H1 (cell line): ENCODE results near the gene ASPDH. TPM values are rescaled to one million over a fixed set of nuclear protein-coding genes. Genes with fewer than 3 reads are reported as not detected.

Source experiments
- CTCF ChIA-PET: fragments of 300-600 bp; sonication (Branson Sonifier 250); formaldehyde crosslinking; loops from one replicate; lab custom pipeline; 2021; ENCODE audit not compliant: partially characterized antibody; lab: Charles Lee
- POLR2A ChIA-PET: fragments of 300-600 bp; sonication (Branson Sonifier 250); formaldehyde crosslinking; loops from one replicate; lab custom pipeline; 2021; ENCODE audit warnings: inconsistent platforms; ENCODE audit not compliant: partially characterized antibody; lab: Charles Lee
- DNase-seq, 2 experiments: peaks; one replicate each; pipeline versions ENCODE4 v3.0.0 to v3.0.0-alpha.2; 2010 to 2022; ENCODE audit warnings: low spot score in 2 of 2, low read depth in 1 of 2, mixed read lengths in 1 of 2
- FAIRE-seq: peaks from 2 replicates; lab custom pipeline; 2011; peaks lifted over from hg19 to GRCh38; lab: Jason Lieb, UNC
- H2AFZ ChIP-seq: 2 replicates; pipeline ENCODE4 v1.8.1; 2012; ENCODE audit warnings: low read length, inconsistent platforms
- H2AK5ac ChIP-seq: 2 replicates; pipeline ENCODE4 v1.6.1; 2013; ENCODE audit warnings: low read depth, low read length
- H2BK120ac ChIP-seq: replicated peaks from 2 replicates; pipeline ENCODE3; 2013; ENCODE audit warnings: low read depth, low read length, inconsistent platforms
- H2BK12ac ChIP-seq: 2 replicates; pipeline ENCODE4 v1.6.1; 2013; ENCODE audit warnings: low read depth, low read length
- H2BK15ac ChIP-seq: 2 replicates; pipeline ENCODE4 v1.6.1; 2013; ENCODE audit warnings: low read length
- H2BK20ac ChIP-seq: 2 replicates; pipeline ENCODE4 v1.6.1; 2013; ENCODE audit warnings: low read length
- H2BK5ac ChIP-seq: 2 replicates; pipeline ENCODE4 v1.6.1; 2013; ENCODE audit warnings: low read depth, low read length
- H3K14ac ChIP-seq: 2 replicates; pipeline ENCODE4 v1.6.1; 2013; ENCODE audit warnings: inconsistent platforms; ENCODE audit not compliant: insufficient read length
- H3K18ac ChIP-seq: 2 replicates; pipeline ENCODE4 v1.6.1; 2013; ENCODE audit warnings: low read length; ENCODE audit errors: extremely low read depth
- H3K23ac ChIP-seq: 2 replicates; pipeline ENCODE4 v1.6.1; 2013; ENCODE audit warnings: inconsistent platforms; ENCODE audit not compliant: insufficient read length
- H3K23me2 ChIP-seq: 2 replicates; pipeline ENCODE4 v1.6.1; 2013; ENCODE audit warnings: low read depth, low read length
- H3K27ac ChIP-seq: 2 replicates; pipeline ENCODE4 v1.6.1; 2011; ENCODE audit warnings: low read depth, low read length, inconsistent platforms
- H3K27me3 ChIP-seq, 4 experiments: replicated peaks in 1 of 4; 1 replicate in 1 of 4; 2 replicates in 3 of 4; pipeline versions ENCODE4 v1.6.1 to v1.8.1; 2011 to 2013; ENCODE audit warnings: low read length in 3 of 4, mild to moderate bottlenecking in 3 of 4, inconsistent platforms in 2 of 4, mixed read lengths in 2 of 4, moderate library complexity in 1 of 4; ENCODE audit not compliant: control insufficient read depth in 3 of 4, insufficient read depth in 3 of 4; ENCODE audit errors: extremely low read depth in 1 of 4
- H3K36me3 ChIP-seq, 4 experiments: 2 replicates each; pipeline versions ENCODE4 v1.6.1 to v1.8.1; 2011 to 2013; ENCODE audit warnings: mild to moderate bottlenecking in 4 of 4, low read length in 3 of 4, moderate library complexity in 2 of 4, control low read depth in 1 of 4, inconsistent platforms in 1 of 4; ENCODE audit not compliant: insufficient read depth in 4 of 4, control insufficient read depth in 2 of 4
- H3K4ac ChIP-seq: replicated peaks from 2 replicates; pipeline ENCODE3; 2013; ENCODE audit warnings: low read length, low read depth, mixed read lengths, inconsistent platforms; ENCODE audit not compliant: insufficient read length
- H3K4me1 ChIP-seq, 4 experiments: replicated peaks in 1 of 4; 1 replicate in 1 of 4; 2 replicates in 3 of 4; pipeline versions ENCODE4 v1.6.1 to v1.8.1; 2011 to 2013; ENCODE audit warnings: low read length in 3 of 4, inconsistent platforms in 2 of 4, mixed read lengths in 1 of 4; ENCODE audit not compliant: insufficient read depth in 4 of 4, control insufficient read depth in 3 of 4
- H3K4me2 ChIP-seq, 2 experiments: 2 replicates each; pipeline versions ENCODE4 v1.6.1 to v1.8.1; 2011 to 2013; ENCODE audit warnings: low read depth in 2 of 2, low read length in 2 of 2, control low read depth in 1 of 2, inconsistent platforms in 1 of 2, mild to moderate bottlenecking in 1 of 2; ENCODE audit not compliant: insufficient read depth in 1 of 2
- H3K4me3 ChIP-seq, 4 experiments: fragments of 200-600, 300-600 bp in 1 of 4; sonication (generic), shearing (Covaris generic), sonication (Bioruptor Twin) in 1 of 4; 2 replicates each; pipeline versions ENCODE4 v1.5.1 to v1.8.1; 2011 to 2016; ENCODE audit warnings: low read length in 4 of 4, low read depth in 3 of 4, control low read depth in 2 of 4, inconsistent platforms in 2 of 4, mild to moderate bottlenecking in 2 of 4, mixed read lengths in 1 of 4, moderate library complexity in 1 of 4; ENCODE audit not compliant: insufficient read depth in 2 of 4; ENCODE audit errors: extremely low read depth in 1 of 4
- H3K56ac ChIP-seq: replicated peaks from 2 replicates; pipeline ENCODE3; 2013; ENCODE audit warnings: low read depth, mild to moderate bottlenecking, mixed read lengths, low read length, inconsistent platforms; ENCODE audit not compliant: insufficient read length
- H3K79me1 ChIP-seq: 2 replicates; pipeline ENCODE4 v1.6.1; 2013; ENCODE audit warnings: low read depth, low read length, control low read depth
- H3K79me2 ChIP-seq, 2 experiments: 2 replicates each; pipeline versions ENCODE4 v1.6.1 to v1.8.1; 2012 to 2013; ENCODE audit warnings: low read length in 2 of 2, mild to moderate bottlenecking in 2 of 2, inconsistent platforms in 1 of 2; ENCODE audit not compliant: insufficient read depth in 2 of 2, control insufficient read depth in 1 of 2
- H3K9ac ChIP-seq, 4 experiments: replicated peaks in 1 of 4; 1 replicate in 1 of 4; 2 replicates in 3 of 4; pipeline versions ENCODE4 v1.6.1 to v1.8.1; 2011 to 2013; ENCODE audit warnings: low read depth in 3 of 4, low read length in 3 of 4, control low read depth in 2 of 4, mild to moderate bottlenecking in 2 of 4, moderate library complexity in 2 of 4, inconsistent platforms in 1 of 4; ENCODE audit errors: extremely low read depth in 1 of 4
- H3K9me3 ChIP-seq, 2 experiments: 2 replicates each; pipeline versions ENCODE4 v1.6.1 to v1.8.1; 2012 to 2013; ENCODE audit warnings: mild to moderate bottlenecking in 2 of 2, moderate library complexity in 2 of 2, control low read depth in 1 of 2, inconsistent platforms in 1 of 2, low read depth in 1 of 2, low read length in 1 of 2, mixed read lengths in 1 of 2; ENCODE audit not compliant: insufficient read depth in 2 of 2
- H4K20me1 ChIP-seq, 2 experiments: replicated peaks in 1 of 2; 2 replicates each; pipeline versions ENCODE3 to v1.8.1; 2011 to 2013; ENCODE audit warnings: inconsistent platforms in 2 of 2, low read length in 2 of 2, mild to moderate bottlenecking in 1 of 2; ENCODE audit not compliant: insufficient read depth in 2 of 2, control insufficient read depth in 1 of 2
- H4K5ac ChIP-seq: 2 replicates; pipeline ENCODE4 v1.6.1; 2013; ENCODE audit warnings: low read length, low read depth, mixed read lengths, inconsistent platforms; ENCODE audit not compliant: insufficient read length
- H4K8ac ChIP-seq: 2 replicates; pipeline ENCODE4 v1.8.0; 2013; ENCODE audit warnings: mild to moderate bottlenecking, moderate library complexity, low read length, inconsistent platforms; ENCODE audit not compliant: insufficient read depth; ENCODE audit errors: extremely low read depth
- H4K91ac ChIP-seq: replicated peaks from 2 replicates; pipeline ENCODE3; 2013; ENCODE audit warnings: low read length, mixed read lengths, inconsistent platforms; ENCODE audit not compliant: insufficient read length
- ASH2L ChIP-seq: fragments of 200-600, 300-600 bp; sonication (generic); IDR thresholded peaks from one replicate; pipeline ENCODE4 v1.7.1; 2017; ENCODE audit warnings: low read length
- CBX8 ChIP-seq: fragments of 300-800, 300-1000 bp; sonication (generic); IDR thresholded peaks from 2 replicates; pipeline ENCODE4 v1.7.1; 2016; ENCODE audit warnings: low read depth, low read length, borderline replicate concordance
- EGR1 ChIP-seq: IDR thresholded peaks from 2 replicates; pipeline ENCODE4 v1.6.1; 2011; ENCODE audit warnings: low read depth, low read length, borderline replicate concordance
- NRF1 ChIP-seq: IDR thresholded peaks from 2 replicates; pipeline ENCODE4 v1.6.1; 2011; ENCODE audit warnings: mild to moderate bottlenecking, low read depth, low read length, improper control_type of control experiment
- RFX5 ChIP-seq: IDR thresholded peaks from 2 replicates; pipeline ENCODE4 v1.6.1; 2011; ENCODE audit warnings: low read depth, low read length, improper control_type of control experiment, borderline replicate concordance
- RXRA ChIP-seq: IDR thresholded peaks from 2 replicates; pipeline ENCODE4 v1.6.1; 2011; ENCODE audit warnings: low read depth, mild to moderate bottlenecking, low read length, moderate library complexity; ENCODE audit not compliant: insufficient read depth
- SP2 ChIP-seq: IDR thresholded peaks from 2 replicates; pipeline ENCODE4 v1.6.1; 2012; ENCODE audit warnings: mild to moderate bottlenecking, low read length, inconsistent platforms
- SUZ12 ChIP-seq: fragments of 200-600 bp; sonication (generic); IDR thresholded peaks from 2 replicates; pipeline ENCODE4 v1.6.1; 2012; ENCODE audit warnings: mild to moderate bottlenecking, inconsistent platforms, low read length, moderate library complexity, mixed read lengths
- WGBS, 2 experiments: shearing (Covaris generic) in 1 of 2; methylation state at CpG; one replicate each; pipeline versions ENCODE4 v1.1.6 to v1.1.7; 2013 to 2015; ENCODE audit warnings: low lambda C conversion rate in 2 of 2, mixed read lengths in 2 of 2, inconsistent platforms in 1 of 2, low coverage in 1 of 2, missing lambda C conversion rate in 1 of 2; ENCODE audit not compliant: insufficient replicate concordance in 2 of 2, insufficient coverage in 1 of 2, insufficient read length in 1 of 2; ENCODE audit errors: extremely low coverage in 1 of 2, missing lambda C conversion rate in 1 of 2; 5-methylcytosine and 5-hydroxymethylcytosine counted together
- polyA plus RNA-seq, 7 experiments: library from polyadenylated mRNA; depleted of rRNA in 3 of 7; stranded (reverse) in 5 of 7; unstranded in 2 of 7; fragments of >200 nt in 5 of 7; fragments of 200-250 nt in 2 of 7; gene quantifications; 1 replicate in 5 of 7; 2 replicates in 1 of 7; 4 replicates in 1 of 7; pipeline versions ENCODE4 v1.2.1 to v1.2.3, GENCODE V29; 2011 to 2013; ENCODE audit warnings: missing spikeins in 2 of 7, mixed read lengths in 2 of 7
- total RNA-seq: library from RNA; stranded (reverse); fragmentation: NEBNext Ultra II Directional; extraction: Animal tissue kit (Norgen Biotek cat#: 25700); gene quantifications from 2 replicates; pipeline ENCODE4 v1.2.1, GENCODE V29; 2021

Gene ASPDH
- total and polyA plus RNA-seq, 2 of the 8 experiments (the other 6 are each of a cell fraction or from before 2014, with no cell fraction given) = not detected

GRCh38 chr19:50537306-50537685 is 23.6 kb upstream of the ASPDH start:
- no peak for TF ChIP-seq RXRA
- no peak for TF ChIP-seq EGR1
- no peak for TF ChIP-seq CBX8
- TF ChIP-seq SUZ12 = no peak
- no peak for TF ChIP-seq RFX5
- TF ChIP-seq NRF1 = no peak
- TF ChIP-seq ASH2L = no peak
- no peak for TF ChIP-seq SP2
- TF ChIP-seq, all 59 proteins: peak for 0
- FAIRE-seq (no peak), DNase-seq (no peak)
- H4K20me1 ChIP-seq = peaks cover 0 to 4% of the 10 kb centered on the region in 2 experiments
- no peak overlapping the region for H3K4ac ChIP-seq
- WGBS, 2 experiments = 78% methylated on average over 18 of the region's 18 CpGs; no CpG with 5 or more reads in 1 of the 2 experiments
- H2BK20ac ChIP-seq = no peak overlapping the region
- H4K91ac ChIP-seq = no peak overlapping the region
- no peak overlapping the region for H3K14ac ChIP-seq
- no peak overlapping the region for H4K8ac ChIP-seq
- H2BK5ac ChIP-seq = no peak overlapping the region
- no peak overlapping the region; the same call in 1 of the 2 replicates for H2BK12ac ChIP-seq
- H3K18ac ChIP-seq = no peak overlapping the region
- H3K27me3 ChIP-seq = no peaks in the 10 kb centered on the region
- H3K23ac ChIP-seq = no peak overlapping the region
- H3K79me1 ChIP-seq = no peaks in the 10 kb centered on the region
- no peak overlapping the region for H3K56ac ChIP-seq
- no peak overlapping the region for H2AFZ ChIP-seq
- ChIA-PET POLR2A (interaction anchor here (0.9 to 2.0 kb wide), 4 partner anchors 12 to 242 kb away, joined by 3 to 8 read pairs (median 4); no protein-coding TSS in a partner anchor), CTCF (interaction anchor here (0.6 to 17.1 kb wide), 50 partner anchors 9 to 506 kb away, joined by 3 to 269 read pairs (median 6); partner anchors contain the start of genes ASPDH, CLEC11A, JOSD2 and NR1H2)
- H3K36me3 ChIP-seq = 0 out of 8 replicates have a peak, but pooled peaks cover 0 to 3% (median 0%) of the 10 kb centered on the region in 4 experiments
- no peaks in the 10 kb centered on the region for H3K4me1 ChIP-seq
- H3K27ac ChIP-seq = no peak overlapping the region
- H2BK15ac ChIP-seq = peak overlapping the region; percentile 46; the same call in 1 of the 2 replicates
- H2BK120ac ChIP-seq = no peak overlapping the region
- no peaks in the 10 kb centered on the region for H3K79me2 ChIP-seq
- H4K5ac ChIP-seq = no peak overlapping the region
- H3K23me2 ChIP-seq = no peaks in the 10 kb centered on the region; the same call in 1 of the 2 replicates
- H3K4me2 ChIP-seq = no peak overlapping the region
- no peak overlapping the region for H3K4me3 ChIP-seq
- H2AK5ac ChIP-seq = no peak overlapping the region
- peaks cover 0 to 3% of the 10 kb centered on the region in 2 experiments; a peak in 1 of 4 replicates for H3K9me3 ChIP-seq
- no peak overlapping the region for H3K9ac ChIP-seq
